Inflammatory macrophage treated with lipopolysaccharide for 4 hours (primary cell): ENCODE results near the gene C19orf25.
"Not testable (repeated sequence)": the region's sequence is repeated elsewhere in the genome, so short reads cannot be mapped to it uniquely, and the experiment has no call there.

Source experiments
- DNase-seq: peaks from one replicate; pipeline ENCODE4 v3.0.0-alpha.2; 2020

C19orf25 gene

DNA sequence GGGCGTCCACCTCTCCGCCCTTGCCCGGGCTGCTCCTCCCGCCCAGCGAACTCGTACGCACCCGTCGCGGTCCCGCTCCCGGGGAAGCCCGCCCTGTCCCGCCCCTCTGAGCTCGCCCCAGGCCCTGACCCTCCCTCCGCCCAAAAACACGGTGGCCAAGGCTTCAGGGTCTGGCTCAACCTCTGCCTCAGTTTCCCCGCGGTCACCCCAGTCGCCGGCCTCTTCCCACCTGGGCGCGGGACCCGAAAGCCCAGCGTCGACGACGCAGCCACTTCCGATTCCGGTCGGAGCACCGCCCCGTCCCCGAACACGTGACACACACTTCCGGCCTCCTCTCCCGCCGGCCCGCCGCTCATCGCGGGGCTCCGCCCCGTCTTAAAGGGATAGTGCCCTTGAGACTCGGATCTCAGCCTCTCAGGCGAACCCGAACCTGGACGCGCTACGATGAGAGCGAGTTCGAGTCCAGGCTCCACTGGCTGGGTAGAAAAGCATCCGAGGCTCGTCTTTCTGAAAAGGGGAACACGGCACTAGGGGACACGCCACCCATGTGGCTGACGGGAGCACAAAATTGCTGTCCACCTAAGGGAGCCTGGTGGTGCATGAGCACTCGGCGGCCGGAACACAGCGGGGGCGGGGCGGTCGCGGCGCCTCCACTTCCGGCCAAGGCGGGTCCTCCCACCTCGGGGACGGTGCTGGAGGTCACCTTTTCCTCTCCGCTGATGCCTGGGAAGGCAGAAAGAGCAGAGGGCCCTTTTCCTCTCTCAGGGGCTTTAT, at the start of gene C19orf25:
Gene C19orf25, minus strand, starts transcription at position 282 of the 774 bp plus-strand sequence. CDS start 312 bp downstream, outside the sequence.
- peak; percentile 95 for DNase-seq

DNA sequence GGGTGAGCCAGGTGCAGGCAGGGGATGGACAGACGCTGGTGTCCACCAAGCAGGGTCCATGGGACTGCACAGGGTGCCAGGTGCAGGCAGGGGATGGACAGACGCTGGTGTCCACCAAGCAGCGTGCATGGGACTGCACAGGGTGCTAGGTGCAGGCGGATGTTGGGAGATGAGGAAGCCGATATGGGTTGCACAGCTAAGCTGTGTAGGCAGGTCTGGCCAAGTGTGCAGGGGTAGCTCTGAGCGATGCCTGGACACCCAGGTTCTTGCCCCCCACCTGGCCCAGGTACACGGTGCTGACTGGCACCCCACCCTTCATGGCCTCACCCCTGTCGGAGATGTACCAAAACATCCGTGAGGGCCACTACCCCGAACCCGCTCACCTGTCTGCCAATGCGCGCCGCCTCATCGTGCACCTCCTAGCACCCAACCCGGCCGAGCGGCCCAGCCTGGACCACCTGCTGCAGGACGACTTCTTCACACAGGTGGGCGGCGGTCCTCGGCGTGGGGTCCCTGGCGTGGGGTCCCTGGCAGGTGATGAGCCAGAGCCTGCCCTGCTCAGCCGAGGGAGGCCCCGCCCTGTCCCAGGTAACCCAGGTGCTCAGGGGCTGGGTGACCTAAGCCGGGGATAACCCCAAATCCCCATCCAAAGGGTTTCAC, 48.8 kb upstream of the C19orf25 start:
- no peak for DNase-seq

DNA sequence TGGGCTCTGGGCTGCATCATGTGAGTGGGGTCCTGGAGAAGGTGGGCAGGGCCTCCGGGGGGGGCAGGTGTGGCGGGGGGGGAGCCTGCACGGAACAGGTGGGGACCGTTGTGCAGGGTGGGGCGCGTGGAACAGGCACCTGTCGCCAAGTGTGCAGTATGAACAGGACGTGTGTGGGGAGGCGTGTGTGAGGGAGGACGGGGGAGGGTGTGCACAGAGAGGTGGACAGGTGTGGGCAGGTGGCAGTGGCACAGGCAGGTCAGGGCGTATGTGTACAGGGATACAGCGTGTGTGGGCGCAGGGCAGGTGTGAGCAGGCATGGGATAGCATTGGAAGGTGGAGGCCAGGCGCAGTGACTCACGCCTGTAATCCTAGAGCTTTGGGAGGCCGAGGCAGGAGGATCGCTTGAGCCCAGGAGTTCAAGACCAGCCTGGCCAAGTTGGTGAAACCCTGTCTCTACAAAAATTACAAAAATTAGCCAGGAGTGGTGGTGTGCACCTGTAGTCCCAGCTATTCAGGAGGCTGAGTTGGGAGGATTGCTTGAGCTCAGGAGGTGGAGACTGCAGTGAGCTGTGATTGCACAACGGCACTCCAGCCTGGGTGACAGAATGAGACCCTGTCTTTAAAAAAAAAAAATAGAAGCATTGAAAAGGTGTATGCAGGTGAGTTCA, 48.1 kb upstream of the C19orf25 start:
- no peak for DNase-seq

DNA sequence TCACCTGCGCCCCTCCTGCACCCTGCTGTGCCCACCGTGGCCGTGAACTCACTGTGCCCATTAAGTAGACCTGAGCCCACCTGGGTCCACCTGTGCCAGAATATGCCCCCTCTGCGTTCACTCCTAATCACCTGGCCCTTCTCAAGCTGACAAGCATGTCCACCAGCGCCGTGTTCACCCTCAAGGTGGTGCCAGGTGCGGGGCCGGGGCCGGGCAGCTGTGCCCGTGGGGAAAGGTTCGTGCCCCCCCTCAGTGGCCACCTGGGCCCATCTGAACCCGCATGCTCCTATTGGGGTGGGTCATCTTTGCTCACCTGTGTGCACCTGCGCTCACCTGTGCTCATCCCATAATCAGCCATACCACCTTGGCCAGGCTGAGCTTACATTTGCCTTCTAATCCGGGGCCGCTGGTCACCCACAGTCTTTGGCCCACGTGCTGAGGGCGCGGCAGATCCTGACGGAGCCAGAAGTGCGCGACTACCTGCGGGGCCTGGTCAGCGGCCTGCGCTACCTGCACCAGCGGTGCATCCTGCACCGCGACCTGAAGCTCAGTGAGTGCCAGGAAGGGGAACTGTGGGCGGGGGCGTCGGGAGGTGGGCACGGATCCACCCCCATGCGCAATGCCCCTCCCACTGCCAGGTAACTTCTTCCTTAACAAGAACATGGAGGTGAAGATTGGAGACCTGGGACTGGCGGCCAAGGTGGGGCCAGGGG, 47.2 kb upstream of the C19orf25 start:
- no peak for DNase-seq

DNA sequence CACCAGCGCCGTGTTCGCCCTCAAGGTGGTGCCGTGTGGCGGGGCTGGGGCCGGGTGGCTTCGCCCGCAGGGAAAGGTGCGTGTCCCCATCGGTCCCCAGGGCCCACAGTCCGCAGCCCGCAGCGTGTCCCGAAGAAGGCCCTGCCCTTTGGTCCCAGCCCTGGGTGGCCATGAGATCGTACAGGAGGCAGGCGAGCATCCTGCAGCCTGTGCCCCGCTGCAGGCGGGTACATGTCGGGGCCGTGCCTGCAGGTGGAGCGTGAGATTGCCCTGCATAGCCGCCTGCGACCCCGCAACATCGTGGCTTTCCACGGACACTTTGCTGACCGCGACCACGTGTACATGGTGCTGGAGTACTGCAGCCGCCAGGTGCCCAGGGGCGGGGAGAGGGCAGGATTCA, 46.3 kb upstream of the C19orf25 start:
- no peak for DNase-seq

DNA sequence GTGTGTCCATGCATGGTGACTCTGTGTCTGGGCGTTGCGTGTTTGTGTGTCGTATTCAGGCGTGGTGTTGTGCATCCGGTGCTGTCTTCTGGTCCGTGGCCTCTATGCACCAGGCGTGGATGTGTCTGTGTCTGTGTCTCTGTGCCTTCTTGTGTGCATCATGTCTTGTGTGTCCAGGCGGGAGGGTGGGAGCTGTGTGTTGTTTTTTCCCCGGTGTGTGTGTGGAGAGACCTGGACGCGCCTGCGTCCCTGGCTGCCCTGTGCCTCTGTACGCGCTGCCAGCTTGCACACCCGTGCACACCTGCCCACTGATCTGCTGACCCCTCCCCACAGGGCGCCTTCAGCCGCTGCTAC, 45.9 kb upstream of the C19orf25 start:
- DNase-seq: no peak

DNA sequence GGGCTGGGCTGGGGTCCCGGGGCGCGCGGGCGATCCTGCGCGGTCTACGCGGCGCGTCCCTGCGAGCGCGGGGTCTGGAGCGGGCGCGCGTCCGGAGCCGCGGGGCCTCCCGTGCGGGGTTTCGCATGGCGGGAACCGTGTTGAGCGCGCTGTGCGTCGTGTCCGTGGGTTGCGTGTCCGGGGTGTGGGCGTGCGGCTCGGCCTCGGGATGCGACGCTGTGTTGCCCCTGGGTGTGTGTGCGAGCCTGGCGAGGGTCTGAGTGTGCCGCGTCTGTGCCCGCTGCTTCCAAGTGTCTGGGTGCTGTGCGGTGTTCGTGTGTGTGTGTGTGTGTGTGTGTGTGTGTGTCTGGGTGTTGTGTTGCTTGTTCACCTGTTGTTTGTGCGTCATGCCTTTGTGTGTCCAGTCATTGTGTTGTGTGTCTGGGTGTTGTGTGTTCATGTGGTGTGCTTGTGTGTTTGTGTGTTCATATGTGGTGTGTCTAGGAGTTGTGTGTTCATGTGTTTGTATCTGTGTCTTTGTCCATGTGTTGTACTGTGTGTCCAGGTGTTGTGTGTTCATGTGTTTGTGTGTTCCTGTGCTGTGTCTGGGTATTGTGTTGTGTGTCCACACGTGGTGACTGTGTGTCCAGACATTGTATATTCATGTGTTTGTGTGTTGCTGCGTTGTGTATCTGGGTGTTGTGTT, 45.4 kb upstream of the C19orf25 start:
- no peak for DNase-seq

DNA sequence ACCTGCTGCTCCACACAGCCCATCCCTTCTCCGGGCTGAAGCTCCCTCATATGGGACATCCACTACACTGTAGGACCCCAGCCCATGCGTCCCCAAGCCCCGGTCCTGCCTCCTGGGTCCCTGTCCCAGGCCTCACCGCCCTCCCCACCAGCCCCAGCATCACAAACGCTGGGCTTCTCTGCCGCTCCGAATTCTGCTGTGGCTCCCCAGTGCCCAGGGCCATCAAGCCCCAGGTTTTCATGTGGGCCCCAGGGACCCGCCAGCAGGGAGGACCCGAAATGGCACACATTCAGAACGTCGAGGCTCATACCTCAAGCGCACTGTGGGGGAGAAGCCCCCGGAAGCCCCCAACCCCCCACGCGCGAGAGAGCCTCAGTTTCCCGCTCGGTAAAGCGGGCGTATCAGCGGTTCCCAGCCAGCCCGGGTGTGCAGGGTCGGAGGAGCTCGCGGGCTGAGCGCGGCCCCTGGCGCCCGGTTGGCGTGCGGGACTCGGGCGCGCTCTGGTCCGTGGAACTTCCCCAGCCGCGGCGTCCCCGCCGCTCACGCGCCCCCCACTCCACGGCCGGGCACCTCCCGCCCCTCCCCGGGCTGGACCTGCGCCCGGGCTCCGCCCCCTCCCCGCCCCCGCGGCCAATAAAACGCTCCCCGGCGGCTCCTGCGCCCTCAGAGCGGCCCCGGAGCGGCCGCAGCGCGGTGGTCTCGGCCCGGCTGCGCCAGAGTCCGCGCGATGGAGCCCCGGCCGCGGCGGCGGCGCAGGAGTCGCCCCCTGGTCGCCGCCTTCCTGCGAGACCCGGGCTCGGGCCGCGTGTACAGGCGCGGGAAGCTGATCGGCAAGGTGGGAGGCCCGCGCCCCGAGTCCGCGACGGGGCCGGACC, 44.6 kb upstream of the C19orf25 start, which contains the start of gene PLK5:
Gene PLK5, plus strand, starts transcription at position 666 of the 875 bp plus-strand sequence. CDS start 2,920 bp downstream, outside the sequence.
- DNase-seq: no peak

DNA sequence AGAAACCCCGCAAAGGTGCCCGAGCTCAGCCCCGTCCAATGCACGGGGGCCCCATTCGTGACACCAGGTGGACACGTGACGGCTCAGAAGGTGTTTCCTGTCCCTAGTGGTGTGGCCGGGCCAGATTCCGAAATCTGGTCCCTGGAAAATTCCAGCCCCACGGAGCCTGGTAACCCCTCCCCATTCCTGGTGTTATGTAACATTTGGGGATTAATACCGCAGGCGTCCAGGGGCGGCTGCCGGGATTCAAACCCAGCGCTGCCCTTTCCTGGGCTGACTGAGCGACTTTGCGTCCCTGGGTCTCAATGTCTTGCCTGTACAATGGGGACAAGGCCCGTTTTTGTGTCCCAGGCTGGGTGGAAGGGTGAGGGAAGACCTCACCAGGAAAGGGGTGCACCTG, 43.8 kb upstream of the C19orf25 start:
- DNase-seq: no peak

DNA sequence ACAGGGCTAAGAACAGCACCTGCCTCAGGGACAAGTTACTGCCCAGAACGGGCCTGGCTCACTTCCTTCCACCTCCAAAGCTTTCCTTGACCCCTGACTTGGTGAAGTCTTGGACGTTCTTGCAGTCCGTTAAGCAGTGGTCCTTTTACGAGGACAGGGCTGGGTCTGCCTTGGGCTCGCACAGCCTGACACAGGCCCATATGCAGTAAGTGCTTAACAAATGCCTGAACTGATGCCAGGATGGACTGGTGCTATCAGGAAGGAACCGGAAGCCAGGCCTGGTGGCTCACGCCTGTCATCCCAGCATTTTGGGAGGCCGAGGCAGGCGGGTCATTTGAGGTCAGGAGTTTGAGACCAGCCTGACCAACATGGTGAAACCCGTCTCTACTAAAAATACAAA, 43.0 kb upstream of the C19orf25 start:
- no peak for DNase-seq

DNA sequence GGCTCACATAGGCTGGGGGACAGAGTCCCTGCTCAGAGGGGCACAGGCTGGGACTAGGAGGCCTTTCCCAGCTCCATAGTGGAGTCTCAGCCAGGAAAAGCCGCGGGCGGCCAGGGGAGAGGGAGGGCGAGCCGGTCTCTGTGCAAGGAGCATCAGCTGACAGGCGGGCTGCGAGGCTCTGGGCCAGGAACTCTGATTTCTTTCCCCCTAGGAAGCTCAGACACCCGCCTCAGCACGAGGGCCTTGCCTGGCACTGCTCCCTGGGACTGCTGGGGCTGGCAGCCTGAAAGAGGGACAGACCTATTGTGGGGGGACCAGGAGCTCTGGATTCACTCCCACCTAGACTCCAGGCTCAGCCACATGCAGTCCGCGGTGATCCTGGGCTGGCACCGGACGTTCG, 42.6 kb upstream of the C19orf25 start:
- no peak for DNase-seq

DNA sequence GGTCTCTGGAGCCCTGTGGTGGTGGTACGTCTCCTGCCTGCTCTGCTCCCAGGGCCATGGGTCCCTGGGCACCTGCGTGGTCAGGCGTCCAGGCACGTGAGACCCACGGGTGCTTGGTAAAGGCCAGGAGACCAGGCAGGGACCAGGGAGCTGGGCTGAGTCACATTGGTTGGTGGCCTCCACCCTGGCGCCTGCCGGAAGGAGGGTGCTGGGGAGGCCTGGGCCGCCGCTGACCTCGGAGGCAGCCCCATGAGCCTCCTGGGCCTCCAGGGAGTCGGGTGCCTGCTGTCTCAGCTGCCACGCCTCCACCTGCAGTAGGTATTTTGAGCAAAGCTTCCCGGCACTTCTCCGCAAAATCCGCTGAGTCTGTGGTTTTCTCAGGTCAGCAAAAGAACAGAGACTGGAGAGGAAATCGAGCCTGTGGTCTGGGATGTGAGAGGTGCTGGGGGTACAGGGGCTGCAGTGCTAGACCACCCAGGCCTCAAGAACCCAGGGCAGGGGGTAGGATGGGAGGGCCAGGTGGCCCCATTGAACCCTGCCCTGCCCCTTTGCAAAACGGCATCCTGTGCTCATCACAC, 41.3 kb upstream of the C19orf25 start:
- no peak for DNase-seq

DNA sequence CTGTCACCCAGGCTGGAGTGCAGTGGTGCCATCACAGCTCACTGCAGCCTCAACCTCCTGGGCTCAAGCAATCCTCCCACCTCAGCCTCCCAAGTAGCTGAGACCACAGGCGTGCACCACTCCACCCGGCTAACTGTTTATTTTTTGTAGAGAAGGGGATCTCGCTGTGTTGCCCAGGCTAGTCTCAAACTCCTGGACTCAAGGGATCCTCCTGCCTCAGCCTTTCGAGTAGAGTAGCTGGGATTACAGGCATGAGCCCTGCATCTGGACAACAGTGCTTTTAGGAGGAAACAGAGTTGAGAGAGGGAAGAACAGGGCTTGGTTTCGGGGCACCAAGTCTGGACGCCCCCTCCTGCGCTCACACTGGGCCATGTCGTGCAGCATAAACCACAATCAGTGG, 40.8 kb upstream of the C19orf25 start:
- not testable (repeated sequence) for DNase-seq

DNA sequence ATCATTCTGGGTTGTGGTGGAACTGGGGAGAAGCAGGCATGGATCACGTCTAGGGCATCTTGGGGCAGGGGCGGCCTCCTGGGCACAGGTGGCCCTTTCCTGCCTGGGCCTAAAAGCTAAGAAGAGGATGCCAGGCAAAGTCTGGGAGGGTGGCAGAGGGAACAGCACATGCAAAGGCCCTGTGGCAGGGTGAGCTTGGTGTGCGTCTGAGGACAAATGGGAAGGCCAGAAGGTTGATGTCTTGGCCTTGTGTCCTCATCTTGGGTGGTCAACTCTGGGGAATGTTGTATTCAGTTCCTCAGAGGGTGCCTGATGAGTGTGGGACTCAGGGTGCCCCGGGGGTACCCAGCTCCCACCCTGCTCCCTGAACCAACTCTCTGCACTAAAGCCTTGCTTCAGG, 39.5 kb upstream of the C19orf25 start:
- DNase-seq: no peak

DNA sequence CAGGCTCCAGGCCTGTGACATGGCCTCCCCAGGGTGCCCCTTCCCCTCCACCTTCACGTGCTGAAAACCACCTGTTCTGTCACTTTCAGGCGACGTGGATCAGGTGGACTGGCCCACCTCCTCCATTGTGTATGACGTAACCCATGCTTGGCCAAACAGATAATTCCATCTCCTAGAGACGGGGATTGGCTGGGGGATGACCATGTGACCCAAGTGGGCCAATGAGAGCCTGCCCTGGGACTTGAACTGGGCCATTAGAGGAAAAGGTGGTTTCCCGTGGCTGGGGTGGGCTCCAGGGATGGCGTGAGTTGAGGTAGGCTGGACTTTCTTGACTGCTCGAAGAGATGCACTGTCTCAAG, 37.4 kb upstream of the C19orf25 start:
- no peak for DNase-seq

DNA sequence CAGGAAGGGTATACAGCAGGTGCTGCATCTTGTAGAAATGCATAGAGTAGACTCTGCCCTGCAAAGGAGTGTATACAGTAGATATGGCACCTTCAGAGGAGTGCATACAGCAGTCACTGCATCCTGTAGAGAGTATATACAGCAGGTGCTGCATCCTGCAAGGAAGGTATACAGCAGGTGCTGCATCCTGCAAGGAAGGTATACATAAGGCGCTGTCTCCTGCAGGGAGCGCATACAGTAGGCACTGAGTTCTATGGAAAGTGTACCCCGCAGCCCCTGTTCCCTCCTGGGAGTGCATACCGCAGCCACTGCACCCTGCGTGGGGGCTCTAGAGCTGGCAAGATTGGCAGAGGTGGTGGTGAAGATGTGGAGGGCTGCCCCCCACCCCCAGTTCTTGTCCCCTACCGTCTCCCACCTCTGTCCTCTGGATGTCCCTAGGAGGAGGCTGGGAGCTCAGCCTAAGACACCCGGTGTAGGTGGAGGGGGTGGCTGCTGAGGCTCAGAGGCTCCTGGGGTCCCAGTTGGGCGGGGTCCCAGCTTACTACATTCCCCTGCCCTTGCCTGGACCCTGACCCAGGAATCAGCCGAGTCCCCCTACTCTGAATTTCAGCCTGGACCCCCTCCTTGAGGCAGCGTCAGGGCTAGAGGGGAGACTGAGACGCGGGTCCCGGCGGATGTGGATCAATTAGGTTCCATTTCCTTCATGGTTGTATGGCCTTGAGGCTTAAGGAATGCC, 36.1 kb upstream of the C19orf25 start:
- DNase-seq: no peak

DNA sequence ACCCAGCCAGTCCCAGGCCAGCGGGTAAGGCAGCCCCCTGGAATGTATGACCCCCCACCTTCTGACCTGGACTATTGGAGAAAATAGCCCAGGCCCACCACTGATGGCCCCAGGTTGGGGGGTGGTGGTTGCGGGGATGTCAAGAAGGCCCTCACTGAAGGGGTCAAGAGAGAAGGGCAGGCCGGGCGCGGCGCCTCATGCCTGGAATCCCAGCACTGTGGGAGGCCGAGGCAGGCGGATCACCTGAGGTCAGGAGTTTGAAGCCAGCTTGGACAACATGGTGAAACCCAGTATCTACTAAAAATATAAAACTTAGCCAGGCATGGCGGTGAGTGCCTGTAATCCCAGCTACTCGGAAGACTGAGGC, 35.3 kb upstream of the C19orf25 start:
- DNase-seq: no peak

DNA sequence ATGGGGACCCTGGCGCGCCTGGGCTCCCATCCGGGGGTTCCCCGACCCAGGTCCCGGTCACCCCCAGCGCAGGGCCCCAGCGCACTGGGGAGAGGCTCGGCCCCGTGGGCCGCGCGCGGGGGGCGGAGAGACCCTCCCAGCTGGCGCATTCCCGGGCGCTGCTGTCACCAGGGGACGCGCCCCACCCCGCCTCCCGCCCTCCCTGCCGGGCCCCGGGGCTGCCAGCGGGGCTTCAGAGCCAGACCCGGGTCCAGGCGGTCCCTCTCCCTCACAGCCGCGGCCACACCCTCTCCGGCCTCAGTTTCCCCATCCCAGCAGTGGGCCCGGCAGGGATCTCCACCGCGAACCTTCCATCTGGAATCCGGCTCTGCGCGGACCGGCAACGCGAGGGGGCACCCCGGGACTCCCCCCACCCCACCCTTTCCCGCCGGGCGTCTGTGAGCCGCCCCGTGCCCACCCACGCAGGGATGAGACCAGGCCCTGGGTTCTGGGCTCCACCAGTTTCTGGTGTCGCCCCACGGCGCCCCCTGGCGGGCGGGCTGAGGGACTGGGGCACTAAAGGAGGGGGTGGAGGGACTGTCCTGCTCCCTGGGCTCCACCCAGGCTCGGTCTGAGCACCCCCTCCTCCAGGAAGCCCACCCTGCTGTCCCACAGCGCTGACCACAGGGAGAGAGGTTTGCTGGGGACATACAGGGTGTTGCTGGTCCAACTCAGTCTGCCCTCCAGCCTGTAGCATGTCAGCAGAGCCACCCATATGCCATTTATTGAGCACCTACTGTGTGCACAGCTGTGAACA, 34.7 kb upstream of the C19orf25 start:
- DNase-seq: peak; percentile 65

DNA sequence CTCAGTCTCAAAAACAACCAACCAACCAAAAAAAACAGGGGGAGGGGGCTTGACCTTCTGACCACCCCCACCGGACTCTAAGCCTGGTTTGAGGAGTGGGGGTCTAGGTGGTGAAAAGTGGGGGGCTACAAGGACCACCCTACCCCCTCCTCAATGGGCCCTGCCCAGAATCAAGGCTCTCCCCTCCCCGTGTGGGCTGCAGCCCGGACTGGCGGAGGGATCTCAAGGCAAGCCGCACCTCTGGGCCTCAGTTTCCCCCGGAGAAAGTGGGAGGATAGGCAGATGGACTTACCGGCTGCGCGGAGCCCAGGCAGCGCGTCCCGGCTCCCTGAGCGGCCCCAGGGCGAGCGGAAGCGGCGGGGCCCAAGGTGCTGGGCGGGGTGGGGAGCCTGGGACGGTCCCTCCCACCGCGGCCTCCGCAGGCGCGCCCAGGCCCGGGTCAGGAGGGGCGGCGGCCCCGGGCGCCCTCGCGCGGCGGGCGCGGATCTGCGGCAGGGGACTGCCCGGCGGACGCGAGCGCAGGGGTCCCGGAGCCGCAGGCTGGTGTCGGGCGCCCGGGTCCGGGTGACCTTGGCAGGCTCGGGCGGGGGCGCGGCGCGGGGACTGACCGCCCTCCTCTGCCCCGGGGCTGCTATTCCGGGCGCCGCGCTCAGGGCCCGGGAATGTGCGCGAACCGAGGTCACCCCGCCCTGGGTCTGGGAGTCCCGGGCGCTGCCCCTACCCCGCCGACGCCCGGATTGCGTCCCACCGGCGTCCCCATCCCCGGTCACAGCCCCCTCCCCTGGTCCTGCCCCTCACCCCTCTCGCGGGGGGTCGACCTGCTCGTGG, 33.9 kb upstream of the C19orf25 start, which contains the start of gene ADAMTSL5:
Gene ADAMTSL5, minus strand, starts transcription at position 349 of the 828 bp plus-strand sequence. CDS start 2,076 bp downstream, outside the sequence.
- DNase-seq: peak; percentile 64
